SK-N-SH (cell line): Measurements from ENCODE around the gene LPXN. TPM values are rescaled to one million over a fixed set of nuclear protein-coding genes. Genes with fewer than 3 reads are reported as not detected.

Experiments
- CTCF ChIA-PET: fragments of 300-600, 350-600 bp; formaldehyde crosslinking; extraction: SDS; loops from one replicate; lab custom pipeline; 2021; lab: Yijun Ruan, JAX
- POLR2A ChIA-PET: fragments of 350-600 bp; sonication (Branson Sonifier 250); formaldehyde crosslinking; extraction: SDS; loops from one replicate; lab custom pipeline; 2020; ENCODE audit warnings: antibody characterized with exemption, inconsistent platforms; lab: Yijun Ruan, JAX
- DNase-seq: peaks from one replicate; pipeline ENCODE4 v3.0.0; 2012
- H2AFZ ChIP-seq: fragments of 200-600 bp; sonication (generic); 2 replicates; pipeline ENCODE4 v1.8.1; 2016; ENCODE audit warnings: antibody characterized with exemption, mild to moderate bottlenecking, low read depth
- H3F3A ChIP-seq: fragments of 200-600 bp; sonication (generic); replicated peaks from 2 replicates; pipeline ENCODE3; 2016; ENCODE audit warnings: antibody characterized with exemption, mild to moderate bottlenecking; ENCODE audit not compliant: insufficient read depth
- H3K27ac ChIP-seq, 2 experiments: fragments of 200-500 bp in 1 of 2; fragments of 200-600 bp in 1 of 2; sonication (Bioruptor generic) in 1 of 2; sonication (generic), shearing (Covaris generic) in 1 of 2; 2 replicates each; pipeline versions ENCODE4 v1.5.1 to v1.6.1; 2014 to 2016; ENCODE audit warnings: low read depth in 2 of 2, inconsistent platforms in 1 of 2, low read length in 1 of 2, mild to moderate bottlenecking in 1 of 2, mixed read lengths in 1 of 2
- H3K27me3 ChIP-seq: fragments of 200-600 bp; sonication (generic), shearing (Covaris generic); 2 replicates; pipeline ENCODE4 v1.6.1; 2016; ENCODE audit warnings: mixed run types; ENCODE audit not compliant: insufficient read depth
- H3K36me3 ChIP-seq, 2 experiments: fragments of 200-500 bp in 1 of 2; fragments of 200-600 bp in 1 of 2; sonication (Bioruptor generic) in 1 of 2; sonication (generic) in 1 of 2; replicated peaks in 1 of 2; 2 replicates each; pipeline versions ENCODE3 to v1.5.1; 2014 to 2016; ENCODE audit warnings: low read length in 1 of 2, mild to moderate bottlenecking in 1 of 2; ENCODE audit not compliant: insufficient read depth in 2 of 2, control insufficient read depth in 1 of 2
- H3K4me1 ChIP-seq, 2 experiments: fragments of 200-500 bp in 1 of 2; fragments of 200-600 bp in 1 of 2; sonication (Bioruptor generic) in 1 of 2; sonication (generic), shearing (Covaris generic) in 1 of 2; 2 replicates each; pipeline versions ENCODE4 v1.5.1 to v1.6.1; 2014 to 2016; ENCODE audit warnings: low read depth in 1 of 2, low read length in 1 of 2, mixed run types in 1 of 2; ENCODE audit not compliant: insufficient read depth in 2 of 2, control insufficient read depth in 1 of 2
- H3K4me2 ChIP-seq: fragments of 200-600 bp; sonication (generic), shearing (Covaris generic); 2 replicates; pipeline ENCODE4 v1.6.1; 2017; ENCODE audit warnings: mixed run types
- H3K4me3 ChIP-seq, 2 experiments: fragments of 200-500 bp in 1 of 2; fragments of 200-600 bp in 1 of 2; sonication (Bioruptor generic) in 1 of 2; sonication (generic), shearing (Covaris generic) in 1 of 2; 2 replicates each; pipeline versions ENCODE4 v1.5.1 to v1.8.1; 2014 to 2016; ENCODE audit warnings: low read depth in 2 of 2, inconsistent platforms in 1 of 2, low read length in 1 of 2, mild to moderate bottlenecking in 1 of 2, mixed read lengths in 1 of 2, moderate library complexity in 1 of 2
- H3K79me2 ChIP-seq: fragments of 200-600 bp; sonication (generic); 2 replicates; pipeline ENCODE4 v1.8.1; 2017; ENCODE audit warnings: mild to moderate bottlenecking; ENCODE audit not compliant: insufficient read depth
- H3K9ac ChIP-seq: fragments of 200-600 bp; sonication (generic); 2 replicates; pipeline ENCODE4 v1.6.1; 2017; ENCODE audit warnings: mixed run types
- H3K9me2 ChIP-seq: fragments of 200-600 bp; sonication (generic); 2 replicates; pipeline ENCODE4 v1.6.1; 2017; ENCODE audit warnings: mixed run types
- H3K9me3 ChIP-seq: fragments of 200-600 bp; sonication (generic); 2 replicates; pipeline ENCODE4 v1.6.1; 2017; ENCODE audit warnings: mixed run types, mild to moderate bottlenecking, moderate library complexity
- H4K20me1 ChIP-seq: fragments of 200-600 bp; sonication (generic); 2 replicates; pipeline ENCODE4 v1.6.1; 2017; ENCODE audit warnings: mild to moderate bottlenecking, mixed run types; ENCODE audit not compliant: insufficient read depth
- CHD2 ChIP-seq: fragments of 150-350 bp; IDR thresholded peaks from 2 replicates; pipeline ENCODE4 v1.6.1; 2018; ENCODE audit warnings: low read length; ENCODE audit not compliant: partially characterized antibody
- CTCF ChIP-seq: fragments of 200-600 bp; sonication (generic); IDR thresholded peaks from 2 replicates; pipeline ENCODE4 v1.6.1; 2017; ENCODE audit warnings: antibody characterized with exemption, mild to moderate bottlenecking, moderate library complexity
- EP300 ChIP-seq, 2 experiments: IDR thresholded peaks; 2 replicates each; pipeline versions ENCODE4 v1.4.0 to v1.6.1; 2012; ENCODE audit warnings: borderline replicate concordance in 1 of 2, low read depth in 1 of 2, low read length in 1 of 2
- EZH2phosphoT487 ChIP-seq: fragments of 200-600 bp; sonication (generic); IDR thresholded peaks from 2 replicates; pipeline ENCODE4 v1.6.1; 2017; ENCODE audit warnings: low read depth, mixed run types, mild to moderate bottlenecking, antibody characterized with exemption, moderate library complexity, borderline replicate concordance
- FOSL2 ChIP-seq: IDR thresholded peaks from 2 replicates; pipeline ENCODE4 v1.4.0; 2012; ENCODE audit warnings: low read depth, mild to moderate bottlenecking, moderate library complexity, borderline replicate concordance
- FOXJ3 ChIP-seq: sonication (generic); formaldehyde crosslinking; IDR thresholded peaks from 2 replicates; pipeline ENCODE4 v1.5.1; 2020; ENCODE audit warnings: mild to moderate bottlenecking, missing genetic modification reagents
- FOXM1 ChIP-seq: IDR thresholded peaks from 2 replicates; pipeline ENCODE4 v1.4.0; 2012; ENCODE audit warnings: low read depth, mild to moderate bottlenecking
- JUND ChIP-seq: IDR thresholded peaks from 2 replicates; pipeline ENCODE4 v1.4.0; 2012
- MAX ChIP-seq: IDR thresholded peaks from 2 replicates; pipeline ENCODE4 v1.4.0; 2012; ENCODE audit warnings: low read depth
- MXI1 ChIP-seq: IDR thresholded peaks from 2 replicates; pipeline ENCODE4 v1.6.1; 2012; ENCODE audit warnings: mild to moderate bottlenecking, low read depth, low read length, improper control_type of control experiment
- NFIC ChIP-seq: IDR thresholded peaks from 2 replicates; pipeline ENCODE4 v1.4.0; 2012; ENCODE audit warnings: borderline replicate concordance
- NRF1 ChIP-seq: IDR thresholded peaks from 2 replicates; pipeline ENCODE4 v1.6.1; 2012; ENCODE audit warnings: low read depth, mild to moderate bottlenecking, low read length
- PBX3 ChIP-seq: IDR thresholded peaks from 2 replicates; pipeline ENCODE4; 2012
- RAD21 ChIP-seq: IDR thresholded peaks from 2 replicates; pipeline ENCODE4 v1.6.1; 2012; ENCODE audit warnings: mild to moderate bottlenecking, low read length
- RXRA ChIP-seq: IDR thresholded peaks from 2 replicates; pipeline ENCODE4 v1.4.0; 2012; ENCODE audit warnings: low read depth, mild to moderate bottlenecking, borderline replicate concordance
- SIN3A ChIP-seq: IDR thresholded peaks from 2 replicates; pipeline ENCODE4 v1.6.1; 2012; ENCODE audit warnings: low read depth, mild to moderate bottlenecking, low read length, moderate library complexity, borderline replicate concordance
- SMC3 ChIP-seq: IDR thresholded peaks from 2 replicates; pipeline ENCODE4 v1.6.1; 2012; ENCODE audit warnings: low read depth, low read length, improper control_type of control experiment
- TAF1 ChIP-seq: IDR thresholded peaks from 2 replicates; pipeline ENCODE4 v1.6.1; 2012; ENCODE audit warnings: low read depth, mild to moderate bottlenecking, low read length, moderate library complexity, borderline replicate concordance
- TCF12 ChIP-seq: IDR thresholded peaks from 2 replicates; pipeline ENCODE4 v1.4.0; 2012
- TEAD4 ChIP-seq: IDR thresholded peaks from 2 replicates; pipeline ENCODE4 v1.4.0; 2012; ENCODE audit warnings: mild to moderate bottlenecking, borderline replicate concordance; ENCODE audit not compliant: insufficient read depth
- USF1 ChIP-seq: IDR thresholded peaks from 2 replicates; pipeline ENCODE4 v1.4.0; 2012; ENCODE audit warnings: low read depth, borderline replicate concordance
- YY1 ChIP-seq: IDR thresholded peaks from 2 replicates; pipeline ENCODE4 v1.4.0; 2012; ENCODE audit warnings: low read depth, mild to moderate bottlenecking
- WGBS: methylation state at CpG from one replicate; pipeline ENCODE4 v1.1.6; 2017; ENCODE audit warnings: low lambda C conversion rate; 5-methylcytosine and 5-hydroxymethylcytosine counted together
- polyA plus RNA-seq, 3 experiments: library from polyadenylated mRNA; depleted of rRNA; stranded (reverse); fragments of >200 nt; gene quantifications; 2 replicates each; pipeline ENCODE4 v1.2.3, GENCODE V29; 2012
- TF ChIP-seq, protein P1 (sequence below): fragments of 150-350 bp; IDR thresholded peaks from 2 replicates; pipeline ENCODE4 v1.6.1; 2017; ENCODE audit warnings: antibody characterized with exemption, low read length, low read depth, borderline replicate concordance
- TF ChIP-seq, protein P2 (sequence below): IDR thresholded peaks from 2 replicates; pipeline ENCODE4 v1.4.0; 2012; ENCODE audit warnings: low read depth, borderline replicate concordance

LPXN gene
- polyA plus RNA-seq, 1 of the 3 experiments (the other 2 are of a cell fraction) = 4.4 TPM

DNA sequence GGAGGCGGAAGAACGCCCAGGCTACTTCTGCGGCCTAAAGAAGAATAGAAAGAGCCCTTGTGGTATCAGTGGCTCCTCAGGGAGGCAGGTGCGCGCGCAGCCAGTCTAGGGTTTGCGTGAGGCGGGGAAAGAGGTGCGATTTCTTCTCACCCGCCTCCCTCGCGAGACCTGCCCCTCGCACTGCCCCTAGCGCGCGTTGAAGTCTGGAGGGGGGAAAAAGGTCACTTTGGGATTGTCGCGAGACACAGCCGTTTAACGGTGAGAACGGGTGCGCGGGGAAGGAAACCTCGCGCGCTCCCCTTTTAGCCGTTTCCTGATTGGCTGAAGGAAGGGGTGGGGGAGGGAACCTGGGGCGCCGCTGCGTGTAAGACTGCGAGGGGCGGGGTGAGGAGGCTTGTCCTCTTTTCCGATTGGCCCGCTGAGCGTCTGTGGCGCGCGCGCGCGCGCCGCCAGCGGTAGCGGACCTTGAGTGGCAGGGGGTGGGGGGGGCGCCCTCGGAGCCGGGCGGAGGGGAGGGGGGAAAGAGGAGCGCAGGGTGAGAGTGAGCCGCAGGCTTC lies 3.1 kb upstream of the LPXN start, which contains the start of gene ZFP91 (continued):
- peak; percentile 92 for TF ChIP-seq SIN3A

DNA sequence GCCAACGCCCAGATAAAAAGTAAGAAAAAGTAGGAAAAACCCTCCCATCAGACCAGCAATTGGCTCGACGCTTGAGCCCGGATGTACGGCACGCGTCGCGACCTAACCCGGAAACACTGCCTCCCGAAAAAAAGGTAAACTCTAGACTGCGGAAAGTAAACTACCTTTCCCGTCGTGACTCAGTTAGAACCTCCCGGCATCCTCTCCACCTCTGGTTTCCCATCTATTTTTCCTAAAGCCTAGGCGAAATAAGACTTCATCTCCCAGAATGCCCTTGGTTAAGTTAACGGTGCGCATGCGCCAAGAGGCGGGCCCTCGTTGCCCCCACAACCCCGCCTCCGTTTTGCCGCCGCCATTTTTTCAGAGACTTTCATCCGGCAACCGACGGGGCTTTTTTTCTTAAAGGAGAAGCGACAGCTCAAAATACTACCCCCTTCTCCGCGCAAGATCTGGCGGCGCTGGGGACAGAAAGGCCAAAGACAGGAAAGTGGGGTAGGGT lies 2.5 kb upstream of the LPXN start:
- no peaks in the 10 kb centered on the region for H3K27me3 ChIP-seq
- peaks cover 15 to 55% of the 10 kb centered on the region in 2 experiments for H3K4me1 ChIP-seq
- H3K36me3 ChIP-seq = peaks cover 9 to 11% of the 10 kb centered on the region in 2 experiments
- no peaks in the 10 kb centered on the region for H3K9me3 ChIP-seq
- H3K4me3 ChIP-seq = peak overlapping the region; percentile 90 to 97
- peak; percentile 77 for DNase-seq
- ChIA-PET CTCF (interaction anchor here (0.9 to 4.1 kb wide), 12 partner anchors 11 to 115 kb away, joined by 3 to 26 read pairs (median 4); no protein-coding TSS in a partner anchor), POLR2A (interaction anchor here (0.7 kb wide), 1 partner anchor 18 kb away, joined by 3 read pairs; no protein-coding TSS in a partner anchor)
- under 1% methylated on average over 33 of the region's 33 CpGs for WGBS
- peaks cover 25% of the 10 kb centered on the region for H4K20me1 ChIP-seq
- H3K9me2 ChIP-seq = no peaks in the 10 kb centered on the region
- peak overlapping the region; percentile 94 for H3K4me2 ChIP-seq
- H3K79me2 ChIP-seq = peaks cover 56% of the 10 kb centered on the region
- peak overlapping the region; percentile 78 for H2AFZ ChIP-seq
- peak overlapping the region; percentile 100 for H3K27ac ChIP-seq
- peak overlapping the region; percentile 100 for H3K9ac ChIP-seq
- H3F3A ChIP-seq = peaks cover 47% of the 10 kb centered on the region
- TF ChIP-seq MXI1 (peak; percentile 71), TAF1 (0 out of 2 replicates have a peak, but pooled peaks have one; percentile 3), TCF12 (peak; percentile 10; the same call in 1 of the 2 replicates), EP300 (IDR thresholded peaks at IDR 0.05; ENCODE audit: borderline replicate concordance in 1 of 2, low read depth in 1 of 2, low read length in 1 of 2) (no peak), EZH2phosphoT487 (no peak), MAX (peak; percentile 57; the same call in 1 of the 2 replicates), RXRA (no peak), FOSL2 (no peak), CTCF (no peak), FOXM1 (no peak), CHD2 (peak; percentile 93), SMC3 (no peak), TEAD4 (no peak), FOXJ3 (CRISPR knock-in tag) (no peak), SIN3A (peak; percentile 36; the same call in 1 of the 2 replicates), USF1 (no peak; the same call in 1 of the 2 replicates), RAD21 (no peak), YY1 (peak; percentile 95), NFIC (no peak; the same call in 1 of the 2 replicates), NRF1 (peak; percentile 94), PBX3 (0 out of 2 replicates have a peak, but pooled peaks have one; percentile 3), JUND (0 out of 2 replicates have a peak, but pooled peaks have one; percentile 0)
- TF ChIP-seq, protein P1, sequence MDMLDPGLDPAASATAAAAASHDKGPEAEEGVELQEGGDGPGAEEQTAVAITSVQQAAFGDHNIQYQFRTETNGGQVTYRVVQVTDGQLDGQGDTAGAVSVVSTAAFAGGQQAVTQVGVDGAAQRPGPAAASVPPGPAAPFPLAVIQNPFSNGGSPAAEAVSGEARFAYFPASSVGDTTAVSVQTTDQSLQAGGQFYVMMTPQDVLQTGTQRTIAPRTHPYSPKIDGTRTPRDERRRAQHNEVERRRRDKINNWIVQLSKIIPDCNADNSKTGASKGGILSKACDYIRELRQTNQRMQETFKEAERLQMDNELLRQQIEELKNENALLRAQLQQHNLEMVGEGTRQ = no peak
- TF ChIP-seq, protein P2, sequence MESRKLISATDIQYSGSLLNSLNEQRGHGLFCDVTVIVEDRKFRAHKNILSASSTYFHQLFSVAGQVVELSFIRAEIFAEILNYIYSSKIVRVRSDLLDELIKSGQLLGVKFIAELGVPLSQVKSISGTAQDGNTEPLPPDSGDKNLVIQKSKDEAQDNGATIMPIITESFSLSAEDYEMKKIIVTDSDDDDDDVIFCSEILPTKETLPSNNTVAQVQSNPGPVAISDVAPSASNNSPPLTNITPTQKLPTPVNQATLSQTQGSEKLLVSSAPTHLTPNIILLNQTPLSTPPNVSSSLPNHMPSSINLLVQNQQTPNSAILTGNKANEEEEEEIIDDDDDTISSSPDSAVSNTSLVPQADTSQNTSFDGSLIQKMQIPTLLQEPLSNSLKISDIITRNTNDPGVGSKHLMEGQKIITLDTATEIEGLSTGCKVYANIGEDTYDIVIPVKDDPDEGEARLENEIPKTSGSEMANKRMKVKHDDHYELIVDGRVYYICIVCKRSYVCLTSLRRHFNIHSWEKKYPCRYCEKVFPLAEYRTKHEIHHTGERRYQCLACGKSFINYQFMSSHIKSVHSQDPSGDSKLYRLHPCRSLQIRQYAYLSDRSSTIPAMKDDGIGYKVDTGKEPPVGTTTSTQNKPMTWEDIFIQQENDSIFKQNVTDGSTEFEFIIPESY = peak; percentile 31; the same call in 1 of the 2 replicates
